ENCODE measurements around the gene LTK.
A peak's percentile ranks its signal among the peaks of the same experiment; 100 is the strongest.

Gene LTK

GRCh38 chr15:41501191-41501917, 12.3 kb downstream of the LTK start:
- no peaks in the 10 kb centered on the region for H3K79me2 ChIP-seq (ENCODE audit: control insufficient read depth, low read length)
- H3K4me1 ChIP-seq (ENCODE audit: control insufficient read depth, low read length): peaks cover 25% of the 10 kb centered on the region
- peak overlapping the region; percentile 64 for H3K4me2 ChIP-seq (ENCODE audit: low read length)
- H3K4me3 ChIP-seq (ENCODE audit: low read length): peak overlapping the region; percentile 51
- H3K36me3 ChIP-seq (ENCODE audit: control insufficient read depth, low read length): no peaks in the 10 kb centered on the region
- no peak overlapping the region for H3K27ac ChIP-seq (ENCODE audit: low read depth, low read length)
- no peaks in the 10 kb centered on the region for H3K9me2 ChIP-seq (replicated peaks; ENCODE audit: control insufficient read depth, low read length)
- no peaks in the 10 kb centered on the region for H3K9me3 ChIP-seq (ENCODE audit: control insufficient read depth, insufficient read depth, low read length)
- H3F3A ChIP-seq (ENCODE audit: control insufficient read depth, insufficient read depth): no peaks in the 10 kb centered on the region
- peaks cover 63% of the 10 kb centered on the region for H3K27me3 ChIP-seq (ENCODE audit: control insufficient read depth, low read length)
- no peak for TF ChIP-seq EZH2phosphoT487 (IDR thresholded peaks at IDR 0.05; ENCODE audit: borderline replicate concordance, low read length)
- no peak for TF ChIP-seq CTCF (IDR thresholded peaks at IDR 0.05; ENCODE audit: low read depth, low read length, poor library complexity, severe bottlenecking)
- H4K20me1 ChIP-seq (ENCODE audit: control insufficient read depth, insufficient read depth, low read depth, low read length): no peaks in the 10 kb centered on the region

GRCh38 chr15:41499109-41499851, 14.3 kb downstream of the LTK start:
- H3K9me3 ChIP-seq (ENCODE audit: control insufficient read depth, insufficient read depth, low read length): no peaks in the 10 kb centered on the region
- no peaks in the 10 kb centered on the region for H3K36me3 ChIP-seq (ENCODE audit: control insufficient read depth, low read length)
- peaks cover 84% of the 10 kb centered on the region for H3K27me3 ChIP-seq (ENCODE audit: control insufficient read depth, low read length)
- no peak overlapping the region for H3K27ac ChIP-seq (ENCODE audit: low read depth, low read length)
- H3F3A ChIP-seq (ENCODE audit: control insufficient read depth, insufficient read depth): no peaks in the 10 kb centered on the region
- no peaks in the 10 kb centered on the region for H4K20me1 ChIP-seq (ENCODE audit: control insufficient read depth, insufficient read depth, low read depth, low read length)
- H3K79me2 ChIP-seq (ENCODE audit: control insufficient read depth, low read length): no peaks in the 10 kb centered on the region
- H3K9me2 ChIP-seq (replicated peaks; ENCODE audit: control insufficient read depth, low read length): no peaks in the 10 kb centered on the region
- H3K4me2 ChIP-seq (ENCODE audit: low read length): no peak overlapping the region
- TF ChIP-seq CTCF (IDR thresholded peaks at IDR 0.05; ENCODE audit: low read depth, low read length, poor library complexity, severe bottlenecking) (no peak), EZH2phosphoT487 (IDR thresholded peaks at IDR 0.05; ENCODE audit: borderline replicate concordance, low read length) (no peak)
- H3K4me1 ChIP-seq (ENCODE audit: control insufficient read depth, low read length): peaks cover 37% of the 10 kb centered on the region
- H3K4me3 ChIP-seq (ENCODE audit: low read length): no peak overlapping the region

- Histone ChIP-seq H3K36me3 (ENCODE audit: control insufficient read depth, low read length) (no peaks in the 10 kb centered on the region), H3K27ac (ENCODE audit: low read depth, low read length) (no peak overlapping the region), H4K20me1 (ENCODE audit: control insufficient read depth, insufficient read depth, low read depth, low read length) (no peaks in the 10 kb centered on the region), H3K27me3 (ENCODE audit: control insufficient read depth, low read length) (peaks cover 82% of the 10 kb centered on the region), H3F3A (ENCODE audit: control insufficient read depth, insufficient read depth) (no peaks in the 10 kb centered on the region), H3K4me2 (ENCODE audit: low read length) (no peak overlapping the region), H3K4me1 (ENCODE audit: control insufficient read depth, low read length) (peaks cover 41% of the 10 kb centered on the region), H3K79me2 (ENCODE audit: control insufficient read depth, low read length) (no peaks in the 10 kb centered on the region), H3K9me2 (replicated peaks; ENCODE audit: control insufficient read depth, low read length) (no peaks in the 10 kb centered on the region), H3K4me3 (ENCODE audit: low read length) (no peak overlapping the region), H3K9me3 (ENCODE audit: control insufficient read depth, insufficient read depth, low read length) (no peaks in the 10 kb centered on the region)
- no peak for TF ChIP-seq EZH2phosphoT487 (IDR thresholded peaks at IDR 0.05; ENCODE audit: borderline replicate concordance, low read length)
- no peak for TF ChIP-seq CTCF (IDR thresholded peaks at IDR 0.05; ENCODE audit: low read depth, low read length, poor library complexity, severe bottlenecking)
Observed at GRCh38 chr15:41498657-41499056, 15.0 kb downstream of the LTK start.
